Measurements from ENCODE around the gene FAR2. TPM values are rescaled to one million over a fixed set of nuclear protein-coding genes. Genes with fewer than 3 reads are reported as not detected.

FAR2 gene
- total and polyA plus RNA-seq, 5 experiments from 2014 or later: 0.26 to 0.93 (median 0.60) TPM; not detected in 1

- DNase-seq (peak in 2 of 10 donors; percentile 3 to 4), ATAC-seq (no peak)
- H3K4me1 Mint-ChIP-seq: no peaks in the 10 kb centered on the region
- no peak overlapping the region for H3K27ac Mint-ChIP-seq
- no peak overlapping the region for H3K4me3 Mint-ChIP-seq
- no peaks in the 10 kb centered on the region for H3K27me3 Mint-ChIP-seq
- peaks cover 0 to 5% (median 0%) of the 10 kb centered on the region in 3 donors for H3K36me3 Mint-ChIP-seq
- POLR2A ChIA-PET: no interaction called here
- no peaks in the 10 kb centered on the region for H3K9me3 Mint-ChIP-seq
These were observed 160.3 kb downstream of the FAR2 start for GRCh38 chr12:29309320-29309902.

DNA sequence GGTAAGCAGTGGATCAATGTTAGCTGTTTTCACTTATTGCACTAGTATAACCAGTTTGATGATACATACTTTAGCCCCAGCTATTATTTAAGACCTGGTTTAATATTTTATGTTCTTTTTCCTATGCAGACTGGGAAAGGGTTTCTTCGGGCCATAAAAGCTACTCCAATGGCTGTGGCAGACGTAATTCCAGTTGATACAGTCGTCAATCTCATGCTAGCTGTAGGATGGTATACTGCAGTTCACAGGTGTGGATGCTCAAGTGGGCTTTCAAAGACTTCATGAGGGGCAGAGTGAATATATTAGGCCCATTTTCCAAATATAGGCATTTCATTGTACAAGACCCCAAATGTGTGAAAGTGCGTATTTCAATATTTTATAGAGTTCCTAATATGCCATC, 161.8 kb downstream of the FAR2 start:
- POLR2A ChIA-PET: no interaction called here
- no peaks in the 10 kb centered on the region for H3K9me3 Mint-ChIP-seq
- ATAC-seq (no peak), DNase-seq (no peak)
- H3K27me3 Mint-ChIP-seq: no peaks in the 10 kb centered on the region
- H3K4me1 Mint-ChIP-seq: no peaks in the 10 kb centered on the region
- H3K27ac Mint-ChIP-seq: no peak overlapping the region
- H3K36me3 Mint-ChIP-seq: peaks cover 0 to 13% (median 0%) of the 10 kb centered on the region in 3 donors
- H3K4me3 Mint-ChIP-seq: no peak overlapping the region

GRCh38 chr12:29314416-29314815, 165.3 kb downstream of the FAR2 start:
- POLR2A ChIA-PET: interaction anchor here (0.7 kb wide), 1 partner anchor 1113 kb away, joined by 4 read pairs; no protein-coding TSS in a partner anchor
- peaks cover 0 to 8% (median 0%) of the 10 kb centered on the region in 3 donors for H3K36me3 Mint-ChIP-seq

GRCh38 chr12:29316752-29317151, 167.7 kb downstream of the FAR2 start:
- Mint-ChIP-seq H3K4me3 (no peak overlapping the region), H3K4me1 (peaks cover 0 to 9% (median 6%) of the 10 kb centered on the region in 4 donors), H3K36me3 (peaks cover 0 to 12% (median 3%) of the 10 kb centered on the region in 3 donors), H3K27me3 (no peaks in the 10 kb centered on the region), H3K27ac (peak overlapping the region in 1 of 10 donors; percentile 23), H3K9me3 (no peaks in the 10 kb centered on the region)
- ATAC-seq (no peak), DNase-seq (no peak)
- POLR2A ChIA-PET: no interaction called here

More at GRCh38 chr12:29314416-29314815, 165.3 kb downstream of the FAR2 start:
- Mint-ChIP-seq H3K4me3 (no peak overlapping the region), H3K27me3 (no peaks in the 10 kb centered on the region), H3K4me1 (peaks cover 0 to 9% (median 6%) of the 10 kb centered on the region in 4 donors), H3K9me3 (no peaks in the 10 kb centered on the region), H3K27ac (no peak overlapping the region)
- DNase-seq (no peak), ATAC-seq (no peak)

DNA sequence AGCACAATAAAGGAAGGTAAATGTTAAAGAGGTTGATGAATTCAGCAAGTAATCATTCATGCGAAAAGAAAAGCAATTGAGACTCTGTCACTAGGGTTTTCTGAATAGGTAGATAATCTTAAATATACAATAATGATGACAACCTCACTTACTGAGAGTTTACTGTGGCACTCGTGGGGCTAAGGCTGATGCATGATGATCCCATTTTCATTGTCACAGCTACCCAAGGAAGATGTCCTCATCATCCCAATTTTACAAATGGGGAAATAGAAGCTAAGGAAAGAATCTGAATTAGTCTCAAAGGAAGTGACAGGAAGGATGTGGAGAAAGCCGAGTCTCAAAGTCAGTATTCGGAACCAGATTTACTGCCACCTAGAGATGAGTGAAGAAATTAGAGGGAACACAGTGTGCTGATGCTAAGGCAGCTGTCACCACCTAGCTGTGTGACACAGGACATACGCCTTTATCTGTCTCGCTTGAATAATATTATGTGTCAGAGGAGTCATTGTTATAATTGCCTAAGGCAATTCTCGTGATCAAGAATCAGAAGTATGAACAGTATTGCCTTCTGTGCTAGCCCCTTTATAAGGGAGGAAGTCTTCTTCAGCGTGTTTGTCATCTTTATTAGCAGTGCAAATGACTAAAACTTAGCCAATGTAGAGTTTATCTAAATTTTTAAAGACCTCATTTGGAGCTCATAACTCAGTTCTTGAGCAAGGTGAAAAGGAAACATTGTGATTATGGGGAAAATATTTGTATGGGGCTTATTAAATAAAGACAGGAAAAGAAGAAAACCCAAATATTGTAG, 168.7 kb downstream of the FAR2 start:
- DNase-seq: peak in 9 of 10 donors; percentile 2 to 64 (median 44)
- POLR2A ChIA-PET: no interaction called here
- H3K4me3 Mint-ChIP-seq: peak overlapping the region in 1 of 10 donors; percentile 44
- peaks cover 0 to 19% (median 6%) of the 10 kb centered on the region in 3 donors for H3K36me3 Mint-ChIP-seq
- peaks cover 0 to 9% (median 6%) of the 10 kb centered on the region in 4 donors for H3K4me1 Mint-ChIP-seq
- peak overlapping the region in 3 of 10 donors; percentile 0 to 53 (median 3) for H3K27ac Mint-ChIP-seq
- ATAC-seq: peak; percentile 98 to 100
- H3K27me3 Mint-ChIP-seq: no peaks in the 10 kb centered on the region
- no peaks in the 10 kb centered on the region for H3K9me3 Mint-ChIP-seq

GRCh38 chr12:29320295-29321085, 171.4 kb downstream of the FAR2 start:
- Mint-ChIP-seq H3K4me3 (no peak overlapping the region), H3K36me3 (peaks cover 4 to 30% (median 14%) of the 10 kb centered on the region in 3 donors), H3K27me3 (no peaks in the 10 kb centered on the region), H3K27ac (peak overlapping the region in 1 of 10 donors; percentile 4), H3K9me3 (no peaks in the 10 kb centered on the region), H3K4me1 (peaks cover 4 to 12% (median 7%) of the 10 kb centered on the region in 4 donors)
- ATAC-seq: no peak
- DNase-seq: no peak
- POLR2A ChIA-PET: no interaction called here

- Mint-ChIP-seq H3K4me3 (no peak overlapping the region), H3K36me3 (peaks cover 4 to 37% (median 14%) of the 10 kb centered on the region in 3 donors), H3K9me3 (no peaks in the 10 kb centered on the region), H3K27ac (no peak overlapping the region), H3K27me3 (no peaks in the 10 kb centered on the region), H3K4me1 (peaks cover 6 to 15% (median 7%) of the 10 kb centered on the region in 4 donors)
- POLR2A ChIA-PET: no interaction called here
- DNase-seq: no peak
- ATAC-seq: no peak
These were observed 173.1 kb downstream of the FAR2 start for GRCh38 chr12:29322157-29322556.

- no peak for DNase-seq
- POLR2A ChIA-PET: no interaction called here
- H3K9me3 Mint-ChIP-seq: no peaks in the 10 kb centered on the region
- peaks cover 0 to 20% (median 0%) of the 10 kb centered on the region in 3 donors for H3K36me3 Mint-ChIP-seq
- no peak for ATAC-seq
- peaks cover 0 to 6% (median 3%) of the 10 kb centered on the region in 4 donors for H3K4me1 Mint-ChIP-seq
- H3K27me3 Mint-ChIP-seq: no peaks in the 10 kb centered on the region
- no peak overlapping the region for H3K4me3 Mint-ChIP-seq
- no peak overlapping the region for H3K27ac Mint-ChIP-seq
These were observed 180.3 kb downstream of the FAR2 start for GRCh38 chr12:29329411-29329810.

- H3K9me3 Mint-ChIP-seq: no peaks in the 10 kb centered on the region
- no peaks in the 10 kb centered on the region for H3K4me1 Mint-ChIP-seq
- DNase-seq (no peak), ATAC-seq (no peak)
- peak overlapping the region in 1 of 10 donors; percentile 3 for H3K27ac Mint-ChIP-seq
- no peaks in the 10 kb centered on the region for H3K27me3 Mint-ChIP-seq
- peaks cover 0 to 23% (median 0%) of the 10 kb centered on the region in 3 donors for H3K36me3 Mint-ChIP-seq
- no peak overlapping the region for H3K4me3 Mint-ChIP-seq
- POLR2A ChIA-PET: no interaction called here
These were observed 184.1 kb downstream of the FAR2 start for GRCh38 chr12:29333178-29333577.

GRCh38 chr12:29334937-29335336, 185.9 kb downstream of the FAR2 start:
- no peak for ATAC-seq
- Mint-ChIP-seq H3K36me3 (peaks cover 0 to 33% (median 0%) of the 10 kb centered on the region in 3 donors), H3K4me1 (no peaks in the 10 kb centered on the region), H3K4me3 (no peak overlapping the region), H3K27me3 (no peaks in the 10 kb centered on the region), H3K27ac (no peak overlapping the region), H3K9me3 (no peaks in the 10 kb centered on the region)
- POLR2A ChIA-PET: no interaction called here
- no peak for DNase-seq

DNA sequence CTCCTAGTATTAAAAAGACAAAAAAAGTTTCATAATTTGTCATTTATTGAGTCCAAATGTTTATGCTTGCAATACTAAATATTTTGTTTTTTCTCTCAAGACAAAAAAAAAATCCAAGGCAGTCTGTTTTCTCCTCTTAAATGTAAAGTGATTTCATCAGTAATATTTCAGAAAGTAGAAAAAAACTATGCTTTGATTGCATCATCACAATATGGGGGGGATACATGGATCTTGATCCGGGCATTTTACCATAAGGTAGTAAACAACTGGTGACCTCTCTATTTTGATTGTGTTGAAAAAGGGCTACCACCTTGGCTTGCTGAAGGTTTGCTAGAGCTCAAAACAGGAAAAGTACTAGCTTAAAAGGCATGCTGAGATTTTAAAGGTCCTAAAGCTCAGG, 188.2 kb downstream of the FAR2 start:
- DNase-seq: no peak
- H3K27me3 Mint-ChIP-seq: no peaks in the 10 kb centered on the region
- no peaks in the 10 kb centered on the region for H3K4me1 Mint-ChIP-seq
- H3K9me3 Mint-ChIP-seq: no peaks in the 10 kb centered on the region
- no peak for ATAC-seq
- H3K36me3 Mint-ChIP-seq: peaks cover 0 to 51% (median 11%) of the 10 kb centered on the region in 3 donors
- H3K4me3 Mint-ChIP-seq: no peak overlapping the region
- POLR2A ChIA-PET: no interaction called here
- peak overlapping the region in 1 of 10 donors; percentile 18 for H3K27ac Mint-ChIP-seq

- Mint-ChIP-seq H3K4me3 (no peak overlapping the region), H3K36me3 (peaks cover 6 to 77% (median 15%) of the 10 kb centered on the region in 3 donors), H3K9me3 (no peaks in the 10 kb centered on the region), H3K27me3 (no peaks in the 10 kb centered on the region), H3K27ac (peak overlapping the region in 4 of 10 donors; percentile 31 to 79 (median 38)), H3K4me1 (no peaks in the 10 kb centered on the region)
- no peak for DNase-seq
- POLR2A ChIA-PET: no interaction called here
- ATAC-seq: no peak
These were observed 194.1 kb downstream of the FAR2 start for GRCh38 chr12:29343022-29343799.
